ENCODE data around the gene ETHE1. TPM values are rescaled to one million over a fixed set of nuclear protein-coding genes. Genes with fewer than 3 reads are reported as not detected.
A peak's percentile ranks its signal among the peaks of the same experiment; 100 is the strongest.

Gene ETHE1
- total and polyA plus RNA-seq, 12 donors: 15.9 to 78.7 (median 33.2) TPM

GRCh38 chr19:43501661-43502418, 25.2 kb downstream of the ETHE1 start:
- DNase-seq: peak in 2 of 7 donors; percentile 6 to 50
- H3K4me3 ChIP-seq: no peak overlapping the region
- no peaks in the 10 kb centered on the region for H3K9me3 ChIP-seq (replicated peaks in 1 of 3)
- H3K27me3 ChIP-seq: no peaks in the 10 kb centered on the region
- TF ChIP-seq, protein P1, sequence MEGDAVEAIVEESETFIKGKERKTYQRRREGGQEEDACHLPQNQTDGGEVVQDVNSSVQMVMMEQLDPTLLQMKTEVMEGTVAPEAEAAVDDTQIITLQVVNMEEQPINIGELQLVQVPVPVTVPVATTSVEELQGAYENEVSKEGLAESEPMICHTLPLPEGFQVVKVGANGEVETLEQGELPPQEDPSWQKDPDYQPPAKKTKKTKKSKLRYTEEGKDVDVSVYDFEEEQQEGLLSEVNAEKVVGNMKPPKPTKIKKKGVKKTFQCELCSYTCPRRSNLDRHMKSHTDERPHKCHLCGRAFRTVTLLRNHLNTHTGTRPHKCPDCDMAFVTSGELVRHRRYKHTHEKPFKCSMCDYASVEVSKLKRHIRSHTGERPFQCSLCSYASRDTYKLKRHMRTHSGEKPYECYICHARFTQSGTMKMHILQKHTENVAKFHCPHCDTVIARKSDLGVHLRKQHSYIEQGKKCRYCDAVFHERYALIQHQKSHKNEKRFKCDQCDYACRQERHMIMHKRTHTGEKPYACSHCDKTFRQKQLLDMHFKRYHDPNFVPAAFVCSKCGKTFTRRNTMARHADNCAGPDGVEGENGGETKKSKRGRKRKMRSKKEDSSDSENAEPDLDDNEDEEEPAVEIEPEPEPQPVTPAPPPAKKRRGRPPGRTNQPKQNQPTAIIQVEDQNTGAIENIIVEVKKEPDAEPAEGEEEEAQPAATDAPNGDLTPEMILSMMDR (IDR thresholded peaks at IDR 0.05): no peak
- no peak for TF ChIP-seq POLR2A (IDR thresholded peaks at IDR 0.05)
- H3K4me1 ChIP-seq (replicated peaks in 1 of 2): peaks cover 15 to 24% of the 10 kb centered on the region in 2 donors
- no peak overlapping the region for H3K27ac ChIP-seq
- intact Hi-C loops (cut with DNase I): loop anchor here in 1 of 2 donors (5.0 kb wide), 1 partner anchor 35 kb away; the partner anchor contains the start of gene LYPD3
- peaks cover 0 to 4% of the 10 kb centered on the region in 2 donors for H3K36me3 ChIP-seq (replicated peaks in 1 of 2)
- WGBS, 4 donors: 49 to 63% (median 52%) methylated on average over 20 to 43 of the region's 43 CpGs

GRCh38 chr19:43499042-43499441, 28.0 kb downstream of the ETHE1 start:
- intact Hi-C loops (cut with DNase I): no loop called here
- Histone ChIP-seq H3K4me3 (no peak overlapping the region), H3K4me1 (replicated peaks in 1 of 2) (peaks cover 17 to 18% of the 10 kb centered on the region in 2 donors), H3K27me3 (no peaks in the 10 kb centered on the region), H3K9me3 (replicated peaks in 1 of 3) (no peaks in the 10 kb centered on the region), H3K27ac (peak overlapping the region in 1 of 5 donors; percentile 21), H3K36me3 (replicated peaks in 1 of 2) (peaks cover 0 to 13% of the 10 kb centered on the region in 2 donors)
- TF ChIP-seq, protein P1 (IDR thresholded peaks at IDR 0.05): no peak
- TF ChIP-seq POLR2A (IDR thresholded peaks at IDR 0.05): no peak
- WGBS, 4 donors: 74 to 89% (median 77%) methylated on average over 3 of the region's 3 CpGs
- no peak for DNase-seq

- no peak for DNase-seq
- Histone ChIP-seq H3K27ac (peak overlapping the region in 1 of 5 donors; percentile 78), H3K4me1 (replicated peaks in 1 of 2) (peaks cover 15 to 17% of the 10 kb centered on the region in 2 donors), H3K9me3 (replicated peaks in 1 of 3) (no peaks in the 10 kb centered on the region), H3K36me3 (replicated peaks in 1 of 2) (peaks cover 0 to 16% of the 10 kb centered on the region in 2 donors), H3K27me3 (no peaks in the 10 kb centered on the region), H3K4me3 (no peak overlapping the region)
- 75 to 78% (median 76%) methylated on average over 5 of the region's 5 CpGs for WGBS, 4 donors
- intact Hi-C loops (cut with DNase I): no loop called here
- TF ChIP-seq POLR2A (IDR thresholded peaks at IDR 0.05): no peak
- TF ChIP-seq, protein P1 (IDR thresholded peaks at IDR 0.05): no peak
These were observed 28.7 kb downstream of the ETHE1 start for GRCh38 chr19:43498233-43498842.

- H3K4me1 ChIP-seq (replicated peaks in 1 of 2): peaks cover 4 to 8% of the 10 kb centered on the region in 2 donors
- WGBS, 4 donors: 37 to 62% (median 59%) methylated on average over 3 to 7 of the region's 7 CpGs
- H3K27ac ChIP-seq: peak overlapping the region in 4 of 5 donors; percentile 35 to 78 (median 66)
- peak; percentile 53 to 77 (median 74) for DNase-seq
- H3K9me3 ChIP-seq (replicated peaks in 1 of 3): no peaks in the 10 kb centered on the region
- no peak overlapping the region for H3K4me3 ChIP-seq
- H3K27me3 ChIP-seq: no peaks in the 10 kb centered on the region
- TF ChIP-seq, protein P1 (IDR thresholded peaks at IDR 0.05): no peak
- no peak for TF ChIP-seq POLR2A (IDR thresholded peaks at IDR 0.05)
- peaks cover 0 to 17% of the 10 kb centered on the region in 2 donors for H3K36me3 ChIP-seq (replicated peaks in 1 of 2)
- intact Hi-C loops (cut with DNase I): no loop called here
These were observed 30.0 kb downstream of the ETHE1 start for GRCh38 chr19:43496960-43497359.
